ENCODE measurements around the gene SELENOV.

Gene SELENOV

GRCh38 chr19:39494661-39495060 lies 20.3 kb upstream of the SELENOV start:
- no peak for DNase-seq

- no peak for DNase-seq
Measured at GRCh38 chr19:39496063-39496462, 18.9 kb upstream of the SELENOV start.

- no peak for DNase-seq
Measured at GRCh38 chr19:39497701-39497995, 17.3 kb upstream of the SELENOV start.

GRCh38 chr19:39497996-39498797 lies 16.7 kb upstream of the SELENOV start:
- DNase-seq, result no peak

GRCh38 chr19:39498798-39499642 lies 15.9 kb upstream of the SELENOV start, which contains the start of gene DLL3:
TSS of gene DLL3 (plus strand) at chr19:39498947. CDS start at chr19:39498975, 28 bp downstream.
- no peak for DNase-seq

- no peak for DNase-seq
Measured at GRCh38 chr19:39499932-39500331, 15.0 kb upstream of the SELENOV start.

GRCh38 chr19:39500543-39500942 lies 14.4 kb upstream of the SELENOV start:
- DNase-seq, result no peak

GRCh38 chr19:39501340-39501739 lies 13.6 kb upstream of the SELENOV start:
- DNase-seq, result no peak

- DNase-seq, result peak; percentile 14 to 23
Measured at GRCh38 chr19:39502640-39503417, 12.1 kb upstream of the SELENOV start.

GRCh38 chr19:39506598-39506943 lies 8.4 kb upstream of the SELENOV start:
- DNase-seq, result no peak

GRCh38 chr19:39506944-39507714 lies 7.8 kb upstream of the SELENOV start:
- DNase-seq, result peak; percentile 41 to 57

GRCh38 chr19:39507715-39508364 lies 7.1 kb upstream of the SELENOV start:
- no peak for DNase-seq

- DNase-seq, result no peak
Measured at GRCh38 chr19:39508629-39509028, 6.3 kb upstream of the SELENOV start.

- DNase-seq, result no peak
Measured at GRCh38 chr19:39509233-39509632, 5.7 kb upstream of the SELENOV start.

GRCh38 chr19:39512988-39513387 lies 2.0 kb upstream of the SELENOV start:
- no peak for DNase-seq

- no peak for DNase-seq
Measured at GRCh38 chr19:39515551-39516191, 732 bp downstream of the SELENOV start.

GRCh38 chr19:39516270-39516669 lies 1.3 kb downstream of the SELENOV start:
- DNase-seq, result no peak

- no peak for DNase-seq
Measured at GRCh38 chr19:39517432-39517831, 2.5 kb downstream of the SELENOV start.

- no peak for DNase-seq
Measured at GRCh38 chr19:39518458-39518857, 3.5 kb downstream of the SELENOV start.

GRCh38 chr19:39518975-39519374 lies 4.0 kb downstream of the SELENOV start:
- DNase-seq, result no peak

Measured in SW 1271 (cell line).